Caco-2 (cell line): Measurements from ENCODE around the gene ZNF318. TPM values are rescaled to one million over a fixed set of nuclear protein-coding genes. Genes with fewer than 3 reads are reported as not detected.
"Not testable (repeated sequence)": the region's sequence is repeated elsewhere in the genome, so short reads cannot be mapped to it uniquely, and the experiment has no call there.

ENCODE experiments used
- BruUV-seq: library from RNA; stranded (reverse); fragments of 400-500 nt; replicated peaks from 2 replicates; lab custom pipeline; 2021; lab: Mats Ljungman, UMichigan
- CTCF ChIA-PET: fragments of 300-600 bp; sonication (Branson Sonifier 250); formaldehyde crosslinking; loops from one replicate; lab custom pipeline; 2022; ENCODE audit warnings: antibody characterized with exemption; lab: Charles Lee
- POLR2A ChIA-PET: fragments of 300-600 bp; sonication (Branson Sonifier 250); formaldehyde crosslinking; loops from one replicate; lab custom pipeline; 2022; ENCODE audit warnings: antibody characterized with exemption; lab: Charles Lee
- DNase-seq, 2 experiments: peaks; one replicate each; pipeline versions ENCODE4 v3.0.0 to v3.0.0-alpha.2; 2020 to 2022
- H3K27me3 ChIP-seq: replicated peaks from 2 replicates; pipeline ENCODE4 v1.6.0; 2011; ENCODE audit warnings: low read length; ENCODE audit not compliant: control insufficient read depth, insufficient read depth
- H3K36me3 ChIP-seq: 2 replicates; pipeline ENCODE4 v1.5.1; 2011; ENCODE audit warnings: low read length; ENCODE audit not compliant: control insufficient read depth, insufficient read depth
- H3K4me1 ChIP-seq: fragments of 250-450 bp; sonication (Bioruptor Pico); 2 replicates; pipeline ENCODE4 v1.5.1; 2020; ENCODE audit warnings: mild to moderate bottlenecking
- H3K4me3 ChIP-seq: 2 replicates; pipeline ENCODE4 v1.5.1; 2011; ENCODE audit warnings: low read depth, mild to moderate bottlenecking, control low read depth, low read length
- H3K9me3 ChIP-seq: fragments of 250-450 bp; sonication (Bioruptor Pico); 2 replicates; pipeline ENCODE4 v1.5.1; 2020; ENCODE audit warnings: mild to moderate bottlenecking, moderate library complexity
- H3K27ac Mint-ChIP-seq: one replicate; pipeline ENCODE4 v1.8.0; 2022; ENCODE audit warnings: mixed read lengths; ENCODE audit not compliant: unreplicated experiment
- H3K27me3 Mint-ChIP-seq: one replicate; pipeline ENCODE4 v1.8.0; 2022; ENCODE audit warnings: mixed read lengths; ENCODE audit not compliant: insufficient read depth, unreplicated experiment
- H3K36me3 Mint-ChIP-seq: one replicate; pipeline ENCODE4 v1.8.0; 2022; ENCODE audit warnings: mild to moderate bottlenecking, mixed read lengths; ENCODE audit not compliant: insufficient read depth, unreplicated experiment
- H3K4me1 Mint-ChIP-seq: one replicate; pipeline ENCODE4 v1.8.0; 2022; ENCODE audit warnings: low read depth, mixed read lengths; ENCODE audit not compliant: unreplicated experiment
- H3K4me3 Mint-ChIP-seq: one replicate; pipeline ENCODE4 v1.8.0; 2022; ENCODE audit warnings: mild to moderate bottlenecking, moderate library complexity, mixed read lengths; ENCODE audit not compliant: unreplicated experiment
- H3K9me3 Mint-ChIP-seq: one replicate; pipeline ENCODE4 v1.8.0; 2022; ENCODE audit warnings: mixed read lengths; ENCODE audit not compliant: unreplicated experiment
- CTCF ChIP-seq, 2 experiments: fragments of 200-600 bp in 1 of 2; IDR thresholded peaks; 1 replicate in 1 of 2; 2 replicates in 1 of 2; pipeline versions ENCODE4 v1.5.1 to v1.8.0; 2011 to 2022; ENCODE audit warnings: antibody characterized with exemption in 1 of 2, control low read depth in 1 of 2, inconsistent platforms in 1 of 2, low read depth in 1 of 2, low read length in 1 of 2, mild to moderate bottlenecking in 1 of 2, moderate library complexity in 1 of 2; ENCODE audit not compliant: insufficient read depth in 1 of 2, severe bottlenecking in 1 of 2, unreplicated experiment in 1 of 2
- intact Hi-C: fragments of 100-400 bp; cut with micrococcal nuclease; formaldehyde crosslinking; loops from one replicate; pipeline ENCODE4 v1.10.0; 2022; ENCODE audit not compliant: unreplicated experiment
- total RNA-seq: library from RNA; stranded (reverse); gene quantifications from 2 replicates; pipeline ENCODE4 v1.2.3, GENCODE V29; 2022

Gene ZNF318
- total RNA-seq, 1 experiment from 2014 or later, result 11.7 TPM

- no peak for TF ChIP-seq CTCF (IDR thresholded peaks at IDR 0.05; ENCODE audit: insufficient read depth in 1 of 2, low read depth in 1 of 2, low read length in 1 of 2, severe bottlenecking in 1 of 2, unreplicated experiment in 1 of 2)
- Mint-ChIP-seq H3K9me3 (no peaks in the 10 kb centered on the region), H3K27ac (no peak overlapping the region), H3K4me3 (no peak overlapping the region), H3K27me3 (no peaks in the 10 kb centered on the region), H3K36me3 (no peaks in the 10 kb centered on the region), H3K4me1 (no peaks in the 10 kb centered on the region)
- intact Hi-C loops, result no loop called here
- no peaks in the 10 kb centered on the region for H3K9me3 ChIP-seq
- no peak for DNase-seq
- CTCF ChIA-PET, result no interaction called here
- no TSS peak for BruUV-seq
- POLR2A ChIA-PET, result no interaction called here
- no peaks in the 10 kb centered on the region for H3K4me1 ChIP-seq
- no peaks in the 10 kb centered on the region for H3K27me3 ChIP-seq
- H3K4me3 ChIP-seq, result no peak overlapping the region
- no peaks in the 10 kb centered on the region for H3K36me3 ChIP-seq
Observed at GRCh38 chr6:43413002-43413401, 43.6 kb upstream of the ZNF318 start.

GRCh38 chr6:43412541-43412940, 43.1 kb upstream of the ZNF318 start:
- Histone ChIP-seq H3K27me3 (no peaks in the 10 kb centered on the region), H3K36me3 (no peaks in the 10 kb centered on the region), H3K4me3 (no peak overlapping the region), H3K4me1 (no peaks in the 10 kb centered on the region), H3K9me3 (no peaks in the 10 kb centered on the region)
- Mint-ChIP-seq H3K27ac (no peak overlapping the region), H3K4me1 (no peaks in the 10 kb centered on the region), H3K27me3 (no peaks in the 10 kb centered on the region), H3K4me3 (no peak overlapping the region), H3K36me3 (no peaks in the 10 kb centered on the region), H3K9me3 (no peaks in the 10 kb centered on the region)
- BruUV-seq, result no TSS peak
- POLR2A ChIA-PET, result no interaction called here
- no peak for TF ChIP-seq CTCF (IDR thresholded peaks at IDR 0.05; ENCODE audit: insufficient read depth in 1 of 2, low read depth in 1 of 2, low read length in 1 of 2, severe bottlenecking in 1 of 2, unreplicated experiment in 1 of 2)
- DNase-seq, result no peak
- CTCF ChIA-PET, result no interaction called here
- intact Hi-C loops, result no loop called here

- CTCF ChIA-PET, result not testable (repeated sequence)
Observed at GRCh38 chr6:43410776-43411175, 41.3 kb upstream of the ZNF318 start.

GRCh38 chr6:43408259-43408658, 38.8 kb upstream of the ZNF318 start:
- no peak for TF ChIP-seq CTCF (IDR thresholded peaks at IDR 0.05; ENCODE audit: insufficient read depth in 1 of 2, low read depth in 1 of 2, low read length in 1 of 2, severe bottlenecking in 1 of 2, unreplicated experiment in 1 of 2)
- H3K4me3 Mint-ChIP-seq, result no peak overlapping the region
- DNase-seq, result no peak
- no TSS peak for BruUV-seq
- Histone ChIP-seq H3K27me3 (no peaks in the 10 kb centered on the region), H3K4me3 (no peak overlapping the region), H3K4me1 (no peaks in the 10 kb centered on the region), H3K9me3 (no peaks in the 10 kb centered on the region), H3K36me3 (no peaks in the 10 kb centered on the region)
- no peaks in the 10 kb centered on the region for H3K27me3 Mint-ChIP-seq
- CTCF ChIA-PET, result no interaction called here
- no peak overlapping the region for H3K27ac Mint-ChIP-seq
- no peaks in the 10 kb centered on the region for H3K36me3 Mint-ChIP-seq
- intact Hi-C loops, result no loop called here
- H3K9me3 Mint-ChIP-seq, result peaks cover 12% of the 10 kb centered on the region
- POLR2A ChIA-PET, result no interaction called here
- peaks cover 7% of the 10 kb centered on the region for H3K4me1 Mint-ChIP-seq

More at GRCh38 chr6:43410776-43411175, 41.3 kb upstream of the ZNF318 start:
- POLR2A ChIA-PET, H3K4me3 Mint-ChIP-seq, H3K36me3 ChIP-seq, H3K27me3 Mint-ChIP-seq, H3K36me3 Mint-ChIP-seq, H3K27me3 ChIP-seq, BruUV-seq, H3K4me1 Mint-ChIP-seq, H3K9me3 Mint-ChIP-seq, intact Hi-C loops, H3K9me3 ChIP-seq, H3K27ac Mint-ChIP-seq, H3K4me1 ChIP-seq, H3K4me3 ChIP-seq, DNase-seq: not testable (repeated sequence)
